Measurements from ENCODE around the gene NSMF. TPM values are rescaled to one million over a fixed set of nuclear protein-coding genes. Genes with fewer than 3 reads are reported as not detected.

Gene NSMF
- total RNA-seq, 2 donors from 2014 or later: 58.9 to 66.0 TPM

- DNase-seq: no peak
These were observed 6.7 kb upstream of the NSMF start for GRCh38 chr9:137465720-137466388.

GRCh38 chr9:137465000-137465719, 6.0 kb upstream of the NSMF start:
- no peak overlapping the region for H3K4me3 ChIP-seq (ENCODE audit: low read length)
- H3K27me3 Mint-ChIP-seq (ENCODE audit: insufficient read depth): peaks cover 30% of the 10 kb centered on the region
- no peak for TF ChIP-seq CTCF (conservative IDR thresholded peaks at IDR 0.05)
- H3K9me3 Mint-ChIP-seq: no peaks in the 10 kb centered on the region
- no peak overlapping the region for H3K9ac ChIP-seq (ENCODE audit: extremely low read depth, low read length, poor library complexity, severe bottlenecking)
- H3K4me3 Mint-ChIP-seq: no peak overlapping the region
- no peaks in the 10 kb centered on the region for H3K4me1 ChIP-seq (ENCODE audit: control insufficient read depth, insufficient read depth, low read length)
- no peak overlapping the region for H3K27ac ChIP-seq (ENCODE audit: low read depth, low read length)
- H3K27ac Mint-ChIP-seq: no peak overlapping the region
- H3K4me1 Mint-ChIP-seq: no peaks in the 10 kb centered on the region
- H3K9me3 ChIP-seq (ENCODE audit: control insufficient read depth, low read length): no peaks in the 10 kb centered on the region
- WGBS, 2 experiments (ENCODE audit: insufficient coverage in 1 of 2, insufficient read length in 1 of 2): 91 to 100% methylated on average over 6 to 23 of the region's 23 CpGs
- no peaks in the 10 kb centered on the region for H3K27me3 ChIP-seq (ENCODE audit: control insufficient read depth, insufficient read depth, low read length, poor library complexity, severe bottlenecking)
- H3K36me3 ChIP-seq (ENCODE audit: control insufficient read depth, insufficient read depth, low read length): no peaks in the 10 kb centered on the region
- no peaks in the 10 kb centered on the region for H3K36me3 Mint-ChIP-seq (ENCODE audit: low read depth)
- no peak for DNase-seq

More at GRCh38 chr9:137465720-137466388, 6.7 kb upstream of the NSMF start:
- Mint-ChIP-seq H3K4me1 (no peaks in the 10 kb centered on the region), H3K27me3 (ENCODE audit: insufficient read depth) (peaks cover 26% of the 10 kb centered on the region), H3K36me3 (ENCODE audit: low read depth) (no peaks in the 10 kb centered on the region), H3K4me3 (no peak overlapping the region), H3K27ac (no peak overlapping the region), H3K9me3 (no peaks in the 10 kb centered on the region)
- Histone ChIP-seq H3K4me1 (ENCODE audit: control insufficient read depth, insufficient read depth, low read length) (no peaks in the 10 kb centered on the region), H3K36me3 (ENCODE audit: control insufficient read depth, insufficient read depth, low read length) (no peaks in the 10 kb centered on the region), H3K27me3 (ENCODE audit: control insufficient read depth, insufficient read depth, low read length, poor library complexity, severe bottlenecking) (no peaks in the 10 kb centered on the region), H3K27ac (ENCODE audit: low read depth, low read length) (no peak overlapping the region), H3K9me3 (ENCODE audit: control insufficient read depth, low read length) (no peaks in the 10 kb centered on the region), H3K4me3 (ENCODE audit: low read length) (no peak overlapping the region), H3K9ac (ENCODE audit: extremely low read depth, low read length, poor library complexity, severe bottlenecking) (no peak overlapping the region)
- no peak for TF ChIP-seq CTCF (conservative IDR thresholded peaks at IDR 0.05)
- WGBS, 2 experiments (ENCODE audit: insufficient coverage in 1 of 2, insufficient read length in 1 of 2): 90 to 93% methylated on average over 19 to 23 of the region's 23 CpGs

- Mint-ChIP-seq H3K27me3 (ENCODE audit: insufficient read depth) (peaks cover 34% of the 10 kb centered on the region), H3K4me3 (no peak overlapping the region), H3K27ac (no peak overlapping the region), H3K36me3 (ENCODE audit: low read depth) (no peaks in the 10 kb centered on the region), H3K9me3 (no peaks in the 10 kb centered on the region), H3K4me1 (no peaks in the 10 kb centered on the region)
- H3K4me3 ChIP-seq (ENCODE audit: low read length): no peak overlapping the region
- H3K36me3 ChIP-seq (ENCODE audit: control insufficient read depth, insufficient read depth, low read length): no peaks in the 10 kb centered on the region
- H3K4me1 ChIP-seq (ENCODE audit: control insufficient read depth, insufficient read depth, low read length): no peaks in the 10 kb centered on the region
- no peak for TF ChIP-seq CTCF (conservative IDR thresholded peaks at IDR 0.05)
- no peak overlapping the region for H3K9ac ChIP-seq (ENCODE audit: extremely low read depth, low read length, poor library complexity, severe bottlenecking)
- WGBS, 2 experiments (ENCODE audit: insufficient coverage in 1 of 2, insufficient read length in 1 of 2): 92 to 96% methylated on average over 19 to 28 of the region's 28 CpGs
- no peak overlapping the region for H3K27ac ChIP-seq (ENCODE audit: low read depth, low read length)
- DNase-seq: no peak
- no peaks in the 10 kb centered on the region for H3K9me3 ChIP-seq (ENCODE audit: control insufficient read depth, low read length)
- no peaks in the 10 kb centered on the region for H3K27me3 ChIP-seq (ENCODE audit: control insufficient read depth, insufficient read depth, low read length, poor library complexity, severe bottlenecking)
These were observed 5.3 kb upstream of the NSMF start for GRCh38 chr9:137464291-137464999.
